H1 (cell line): ENCODE data around the gene CRABP1. TPM values are rescaled to one million over a fixed set of nuclear protein-coding genes. Genes with fewer than 3 reads are reported as not detected.

Experiments used
- BCL11A ChIP-seq, 2 experiments: IDR thresholded peaks; one replicate each; pipeline ENCODE4 v1.6.1; 2011; ENCODE audit warnings: low read depth in 2 of 2, low read length in 2 of 2, mild to moderate bottlenecking in 2 of 2
- CEBPB ChIP-seq: IDR thresholded peaks from 2 replicates; pipeline ENCODE4 v1.6.1; 2012; ENCODE audit warnings: low read depth, low read length
- CHD1 ChIP-seq: IDR thresholded peaks from 2 replicates; pipeline ENCODE4 v1.6.1; 2012; ENCODE audit warnings: low read depth, low read length, improper control_type of control experiment
- KDM4A ChIP-seq: IDR thresholded peaks from one replicate; pipeline ENCODE4 v1.7.1; 2012; ENCODE audit warnings: low read depth, mild to moderate bottlenecking, moderate library complexity, low read length, inconsistent platforms; ENCODE audit not compliant: severe bottlenecking
- RAD21 ChIP-seq, 2 experiments: IDR thresholded peaks in 1 of 2; conservative IDR thresholded peaks in 1 of 2; 2 replicates each; pipeline ENCODE4 v1.6.1; 2011; ENCODE audit warnings: low read depth in 2 of 2, low read length in 2 of 2, improper control_type of control experiment in 1 of 2, inconsistent platforms in 1 of 2, mild to moderate bottlenecking in 1 of 2, moderate library complexity in 1 of 2
- RNF2 ChIP-seq: fragments of 200-900, 300-1000 bp; sonication (generic); IDR thresholded peaks from 2 replicates; pipeline ENCODE4 v1.7.1; 2016; ENCODE audit warnings: borderline replicate concordance, low read depth, mild to moderate bottlenecking, antibody characterized with exemption, low read length; ENCODE audit not compliant: poor library complexity, severe bottlenecking; ENCODE audit errors: missing control alignments
- SIN3A ChIP-seq, 2 experiments: IDR thresholded peaks in 1 of 2; conservative IDR thresholded peaks in 1 of 2; 2 replicates each; pipeline ENCODE4 v1.6.1; 2011 to 2012; ENCODE audit warnings: low read length in 2 of 2, improper control_type of control experiment in 1 of 2, low read depth in 1 of 2, mild to moderate bottlenecking in 1 of 2
- SP1 ChIP-seq: IDR thresholded peaks from 2 replicates; pipeline ENCODE4 v1.6.1; 2011; ENCODE audit warnings: low read depth, low read length
- SP2 ChIP-seq: IDR thresholded peaks from 2 replicates; pipeline ENCODE4 v1.6.1; 2012; ENCODE audit warnings: mild to moderate bottlenecking, low read length, inconsistent platforms
- polyA plus RNA-seq, 7 experiments: library from polyadenylated mRNA; depleted of rRNA in 3 of 7; stranded (reverse) in 5 of 7; unstranded in 2 of 7; fragments of >200 nt in 5 of 7; fragments of 200-250 nt in 2 of 7; gene quantifications; 1 replicate in 5 of 7; 2 replicates in 1 of 7; 4 replicates in 1 of 7; pipeline versions ENCODE4 v1.2.1 to v1.2.3, GENCODE V29; 2011 to 2013; ENCODE audit warnings: missing spikeins in 2 of 7, mixed read lengths in 2 of 7
- total RNA-seq: library from RNA; stranded (reverse); fragmentation: NEBNext Ultra II Directional; extraction: Animal tissue kit (Norgen Biotek cat#: 25700); gene quantifications from 2 replicates; pipeline ENCODE4 v1.2.1, GENCODE V29; 2021
- TF ChIP-seq, protein P1 (sequence below): fragments of 300-600 bp; sonication (generic); IDR thresholded peaks from 2 replicates; pipeline ENCODE4 v1.7.1; 2012; ENCODE audit warnings: low read length, moderate library complexity, mild to moderate bottlenecking, inconsistent platforms; ENCODE audit not compliant: insufficient replicate concordance

Gene CRABP1
- total and polyA plus RNA-seq, 2 of the 8 experiments (the other 6 are each of a cell fraction or from before 2014, with no cell fraction given) = 385 to 655 TPM

DNA sequence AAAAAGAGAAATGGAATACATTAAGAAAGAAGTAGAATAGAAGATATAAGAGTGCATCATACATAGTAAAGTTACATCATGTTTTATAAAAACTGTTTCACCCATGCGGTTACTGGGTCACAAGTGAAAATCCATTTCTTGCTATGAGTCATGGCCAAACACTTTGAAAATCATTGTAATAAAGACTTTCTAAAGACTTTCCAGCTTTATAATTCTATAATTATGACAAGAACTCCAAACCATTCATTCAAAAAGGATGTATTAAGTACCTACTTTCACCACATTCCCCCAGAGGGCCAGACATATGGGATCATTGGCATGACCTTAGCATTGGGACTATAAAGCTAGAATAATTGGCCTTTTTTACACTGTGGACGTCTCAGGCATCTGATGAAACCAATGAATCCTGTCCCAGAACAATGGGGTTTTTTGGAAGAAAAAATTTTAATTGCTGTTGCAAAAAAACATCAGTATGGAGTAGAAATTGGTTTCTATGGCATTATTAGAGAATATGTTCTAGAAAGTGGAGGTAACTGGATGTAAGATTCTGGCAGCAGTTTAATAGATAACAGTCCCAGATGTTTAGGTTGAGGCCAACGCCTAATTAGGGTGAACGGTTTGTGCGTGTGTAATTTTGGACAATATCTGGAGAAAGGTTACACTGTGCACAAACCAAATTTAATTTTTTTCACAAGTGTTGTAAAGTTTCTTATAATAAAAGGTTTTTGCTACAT is 37.4 kb upstream of the CRABP1 start (continued):
- TF ChIP-seq, protein P1, sequence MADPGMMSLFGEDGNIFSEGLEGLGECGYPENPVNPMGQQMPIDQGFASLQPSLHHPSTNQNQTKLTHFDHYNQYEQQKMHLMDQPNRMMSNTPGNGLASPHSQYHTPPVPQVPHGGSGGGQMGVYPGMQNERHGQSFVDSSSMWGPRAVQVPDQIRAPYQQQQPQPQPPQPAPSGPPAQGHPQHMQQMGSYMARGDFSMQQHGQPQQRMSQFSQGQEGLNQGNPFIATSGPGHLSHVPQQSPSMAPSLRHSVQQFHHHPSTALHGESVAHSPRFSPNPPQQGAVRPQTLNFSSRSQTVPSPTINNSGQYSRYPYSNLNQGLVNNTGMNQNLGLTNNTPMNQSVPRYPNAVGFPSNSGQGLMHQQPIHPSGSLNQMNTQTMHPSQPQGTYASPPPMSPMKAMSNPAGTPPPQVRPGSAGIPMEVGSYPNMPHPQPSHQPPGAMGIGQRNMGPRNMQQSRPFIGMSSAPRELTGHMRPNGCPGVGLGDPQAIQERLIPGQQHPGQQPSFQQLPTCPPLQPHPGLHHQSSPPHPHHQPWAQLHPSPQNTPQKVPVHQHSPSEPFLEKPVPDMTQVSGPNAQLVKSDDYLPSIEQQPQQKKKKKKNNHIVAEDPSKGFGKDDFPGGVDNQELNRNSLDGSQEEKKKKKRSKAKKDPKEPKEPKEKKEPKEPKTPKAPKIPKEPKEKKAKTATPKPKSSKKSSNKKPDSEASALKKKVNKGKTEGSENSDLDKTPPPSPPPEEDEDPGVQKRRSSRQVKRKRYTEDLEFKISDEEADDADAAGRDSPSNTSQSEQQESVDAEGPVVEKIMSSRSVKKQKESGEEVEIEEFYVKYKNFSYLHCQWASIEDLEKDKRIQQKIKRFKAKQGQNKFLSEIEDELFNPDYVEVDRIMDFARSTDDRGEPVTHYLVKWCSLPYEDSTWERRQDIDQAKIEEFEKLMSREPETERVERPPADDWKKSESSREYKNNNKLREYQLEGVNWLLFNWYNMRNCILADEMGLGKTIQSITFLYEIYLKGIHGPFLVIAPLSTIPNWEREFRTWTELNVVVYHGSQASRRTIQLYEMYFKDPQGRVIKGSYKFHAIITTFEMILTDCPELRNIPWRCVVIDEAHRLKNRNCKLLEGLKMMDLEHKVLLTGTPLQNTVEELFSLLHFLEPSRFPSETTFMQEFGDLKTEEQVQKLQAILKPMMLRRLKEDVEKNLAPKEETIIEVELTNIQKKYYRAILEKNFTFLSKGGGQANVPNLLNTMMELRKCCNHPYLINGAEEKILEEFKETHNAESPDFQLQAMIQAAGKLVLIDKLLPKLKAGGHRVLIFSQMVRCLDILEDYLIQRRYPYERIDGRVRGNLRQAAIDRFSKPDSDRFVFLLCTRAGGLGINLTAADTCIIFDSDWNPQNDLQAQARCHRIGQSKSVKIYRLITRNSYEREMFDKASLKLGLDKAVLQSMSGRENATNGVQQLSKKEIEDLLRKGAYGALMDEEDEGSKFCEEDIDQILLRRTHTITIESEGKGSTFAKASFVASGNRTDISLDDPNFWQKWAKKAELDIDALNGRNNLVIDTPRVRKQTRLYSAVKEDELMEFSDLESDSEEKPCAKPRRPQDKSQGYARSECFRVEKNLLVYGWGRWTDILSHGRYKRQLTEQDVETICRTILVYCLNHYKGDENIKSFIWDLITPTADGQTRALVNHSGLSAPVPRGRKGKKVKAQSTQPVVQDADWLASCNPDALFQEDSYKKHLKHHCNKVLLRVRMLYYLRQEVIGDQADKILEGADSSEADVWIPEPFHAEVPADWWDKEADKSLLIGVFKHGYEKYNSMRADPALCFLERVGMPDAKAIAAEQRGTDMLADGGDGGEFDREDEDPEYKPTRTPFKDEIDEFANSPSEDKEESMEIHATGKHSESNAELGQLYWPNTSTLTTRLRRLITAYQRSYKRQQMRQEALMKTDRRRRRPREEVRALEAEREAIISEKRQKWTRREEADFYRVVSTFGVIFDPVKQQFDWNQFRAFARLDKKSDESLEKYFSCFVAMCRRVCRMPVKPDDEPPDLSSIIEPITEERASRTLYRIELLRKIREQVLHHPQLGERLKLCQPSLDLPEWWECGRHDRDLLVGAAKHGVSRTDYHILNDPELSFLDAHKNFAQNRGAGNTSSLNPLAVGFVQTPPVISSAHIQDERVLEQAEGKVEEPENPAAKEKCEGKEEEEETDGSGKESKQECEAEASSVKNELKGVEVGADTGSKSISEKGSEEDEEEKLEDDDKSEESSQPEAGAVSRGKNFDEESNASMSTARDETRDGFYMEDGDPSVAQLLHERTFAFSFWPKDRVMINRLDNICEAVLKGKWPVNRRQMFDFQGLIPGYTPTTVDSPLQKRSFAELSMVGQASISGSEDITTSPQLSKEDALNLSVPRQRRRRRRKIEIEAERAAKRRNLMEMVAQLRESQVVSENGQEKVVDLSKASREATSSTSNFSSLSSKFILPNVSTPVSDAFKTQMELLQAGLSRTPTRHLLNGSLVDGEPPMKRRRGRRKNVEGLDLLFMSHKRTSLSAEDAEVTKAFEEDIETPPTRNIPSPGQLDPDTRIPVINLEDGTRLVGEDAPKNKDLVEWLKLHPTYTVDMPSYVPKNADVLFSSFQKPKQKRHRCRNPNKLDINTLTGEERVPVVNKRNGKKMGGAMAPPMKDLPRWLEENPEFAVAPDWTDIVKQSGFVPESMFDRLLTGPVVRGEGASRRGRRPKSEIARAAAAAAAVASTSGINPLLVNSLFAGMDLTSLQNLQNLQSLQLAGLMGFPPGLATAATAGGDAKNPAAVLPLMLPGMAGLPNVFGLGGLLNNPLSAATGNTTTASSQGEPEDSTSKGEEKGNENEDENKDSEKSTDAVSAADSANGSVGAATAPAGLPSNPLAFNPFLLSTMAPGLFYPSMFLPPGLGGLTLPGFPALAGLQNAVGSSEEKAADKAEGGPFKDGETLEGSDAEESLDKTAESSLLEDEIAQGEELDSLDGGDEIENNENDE = no peak
- TF ChIP-seq CEBPB (no peak), RAD21 (IDR thresholded peaks at IDR 0.05 in 1 of 2, conservative IDR thresholded peaks at IDR 0.05 in 1 of 2; ENCODE audit: low read depth in 2 of 2, low read length in 2 of 2) (no peak), BCL11A (IDR thresholded peaks at IDR 0.05; ENCODE audit: low read depth in 2 of 2, low read length in 2 of 2) (no peak), CHD1 (no peak), SIN3A (conservative IDR thresholded peaks at IDR 0.05 in 1 of 2, IDR thresholded peaks at IDR 0.05 in 1 of 2; ENCODE audit: low read depth in 1 of 2, low read length in 2 of 2) (no peak), SP1 (no peak), RNF2 (no peak), KDM4A (no peak), SP2 (no peak)
